COLO668 (cell line): ENCODE measurements around the gene PRMT6.
"Not testable (repeated sequence)": the region's sequence is repeated elsewhere in the genome, so short reads cannot be mapped to it uniquely, and the experiment has no call there.

Source experiments
- DNase-seq: peaks from one replicate; lab custom pipeline; 2025; ENCODE audit not compliant: unreplicated experiment; lab: John Stamatoyannopoulos, UW

Gene PRMT6

DNA sequence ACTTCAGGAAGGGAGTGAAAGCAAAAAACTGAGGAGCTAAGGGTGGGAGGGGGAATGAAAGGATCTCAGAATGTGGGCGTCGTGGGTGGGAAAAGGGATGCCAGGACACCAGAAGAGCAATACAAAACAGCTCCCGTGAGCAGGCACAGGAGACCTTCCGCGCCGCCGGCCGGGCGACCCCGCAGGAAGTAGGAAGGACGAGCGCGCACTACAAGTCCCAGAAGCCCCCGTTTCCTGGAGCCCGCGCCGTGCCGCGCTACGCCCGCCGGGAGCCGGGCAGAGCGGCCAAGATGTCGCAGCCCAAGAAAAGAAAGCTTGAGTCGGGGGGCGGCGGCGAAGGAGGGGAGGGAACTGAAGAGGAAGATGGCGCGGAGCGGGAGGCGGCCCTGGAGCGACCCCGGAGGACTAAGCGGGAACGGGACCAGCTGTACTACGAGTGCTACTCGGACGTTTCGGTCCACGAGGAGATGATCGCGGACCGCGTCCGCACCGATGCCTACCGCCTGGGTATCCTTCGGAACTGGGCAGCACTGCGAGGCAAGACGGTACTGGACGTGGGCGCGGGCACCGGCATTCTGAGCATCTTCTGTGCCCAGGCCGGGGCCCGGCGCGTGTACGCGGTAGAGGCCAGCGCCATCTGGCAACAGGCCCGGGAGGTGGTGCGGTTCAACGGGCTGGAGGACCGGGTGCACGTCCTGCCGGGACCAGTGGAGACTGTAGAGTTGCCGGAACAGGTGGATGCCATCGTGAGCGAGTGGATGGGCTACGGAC is at the start of gene PRMT6:
PRMT6 (plus strand) TSS at position 249 of the 771 bp plus-strand sequence; CDS start at position 291, 42 bp downstream.
- peak; percentile 92 for DNase-seq

DNA sequence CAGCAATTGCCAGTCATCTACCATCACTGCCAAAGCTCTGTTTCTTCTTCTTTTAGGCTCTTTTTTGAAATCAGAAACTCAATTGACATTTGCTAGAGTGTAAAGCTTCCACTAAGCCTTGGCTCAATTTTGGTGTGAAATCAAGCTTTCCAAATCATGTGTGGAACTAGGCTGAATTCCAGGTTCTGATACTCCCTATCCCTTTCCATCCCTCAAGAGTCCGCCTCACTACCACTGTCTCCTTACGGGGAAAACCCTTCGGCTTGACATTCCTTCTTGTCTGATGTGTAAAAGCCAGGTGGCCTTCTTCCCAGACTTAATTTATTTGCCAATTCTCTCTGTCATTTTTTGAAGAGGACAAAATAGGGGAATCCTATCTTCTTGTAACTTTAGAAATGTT is 47.2 kb upstream of the PRMT6 start:
- DNase-seq = no peak

DNA sequence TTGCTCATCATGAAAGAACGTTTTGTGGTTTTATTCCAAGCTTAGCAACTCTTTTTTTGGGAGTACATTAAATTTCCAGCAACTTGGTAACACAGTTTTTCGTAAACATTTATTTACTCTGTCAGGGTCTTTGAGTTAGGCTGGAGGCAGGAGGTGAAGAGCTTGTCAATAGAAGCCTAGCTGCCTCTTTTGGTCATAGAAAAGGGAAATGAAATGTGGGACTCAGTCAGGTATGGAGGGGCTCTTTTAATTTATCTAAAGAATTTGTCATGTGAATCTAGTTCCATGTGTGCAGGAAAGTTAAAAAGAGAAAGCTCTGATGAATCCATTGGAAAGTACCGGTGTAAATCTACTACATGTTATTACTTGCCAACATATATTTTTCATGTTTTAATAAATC is 45.9 kb upstream of the PRMT6 start:
- no peak for DNase-seq

DNA sequence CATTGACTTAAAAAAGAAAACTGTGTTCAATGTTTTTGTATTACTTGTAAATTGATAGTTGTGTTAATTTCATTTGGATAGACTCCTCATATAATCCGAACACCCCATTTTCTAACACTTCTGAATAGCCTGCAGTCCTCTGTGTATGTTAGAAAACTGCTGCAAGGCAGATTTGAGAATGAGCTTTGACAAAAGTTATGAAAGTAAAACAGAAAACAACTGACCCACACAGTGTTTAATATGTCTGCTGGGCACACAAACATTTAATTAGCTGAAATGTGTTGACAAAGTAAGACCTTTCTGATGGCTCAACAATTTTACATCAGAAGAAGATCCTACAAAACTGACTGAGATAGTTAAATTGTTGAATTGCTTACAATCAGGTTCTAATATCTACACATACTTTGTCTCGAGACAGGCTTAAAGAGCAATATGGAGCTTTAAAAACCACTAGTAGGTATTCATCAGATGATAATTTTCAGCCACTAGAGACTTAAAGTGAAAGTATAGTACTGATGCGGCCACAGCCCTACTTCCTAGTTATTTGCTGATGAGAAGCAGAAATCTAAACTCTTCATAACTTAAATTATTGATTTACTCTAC is 40.0 kb upstream of the PRMT6 start:
- DNase-seq = no peak

DNA sequence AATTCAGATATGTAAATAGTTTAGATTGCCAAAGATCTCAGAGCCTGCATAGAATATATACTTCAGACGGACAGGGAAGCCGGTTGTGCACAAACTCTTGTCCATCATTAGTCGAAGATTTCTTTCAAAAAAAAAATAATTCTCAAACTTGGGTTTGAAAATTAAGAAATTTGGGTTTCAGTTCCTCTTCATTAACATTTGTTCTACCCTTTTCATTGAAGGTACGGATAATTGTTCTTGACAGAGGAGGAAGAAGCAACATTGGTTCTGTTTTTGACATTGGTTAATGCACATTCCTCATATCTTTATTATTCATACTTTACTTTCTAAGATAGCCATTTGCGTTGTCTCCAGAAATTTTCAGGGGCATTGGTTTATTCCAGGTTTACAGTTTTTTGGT is 38.0 kb upstream of the PRMT6 start:
- no peak for DNase-seq

DNA sequence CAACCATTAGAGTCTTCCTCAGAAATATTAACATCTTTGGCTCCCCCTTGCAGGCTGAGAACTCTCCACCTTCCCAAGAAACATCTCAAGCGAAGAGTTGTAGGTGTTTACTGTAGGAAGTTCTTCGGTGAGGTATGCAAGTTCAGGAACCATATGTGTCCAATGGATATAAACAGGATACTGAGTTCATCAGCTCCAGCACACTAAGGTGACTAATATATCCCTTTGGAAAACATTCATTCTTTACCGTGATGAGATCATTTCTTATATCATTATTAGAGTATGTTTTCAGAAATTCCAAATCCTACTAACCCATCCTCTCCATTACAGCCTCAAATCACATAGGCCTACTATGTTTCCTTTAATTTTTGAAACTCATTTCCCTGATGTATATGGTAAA is 37.3 kb upstream of the PRMT6 start:
- DNase-seq = no peak

DNA sequence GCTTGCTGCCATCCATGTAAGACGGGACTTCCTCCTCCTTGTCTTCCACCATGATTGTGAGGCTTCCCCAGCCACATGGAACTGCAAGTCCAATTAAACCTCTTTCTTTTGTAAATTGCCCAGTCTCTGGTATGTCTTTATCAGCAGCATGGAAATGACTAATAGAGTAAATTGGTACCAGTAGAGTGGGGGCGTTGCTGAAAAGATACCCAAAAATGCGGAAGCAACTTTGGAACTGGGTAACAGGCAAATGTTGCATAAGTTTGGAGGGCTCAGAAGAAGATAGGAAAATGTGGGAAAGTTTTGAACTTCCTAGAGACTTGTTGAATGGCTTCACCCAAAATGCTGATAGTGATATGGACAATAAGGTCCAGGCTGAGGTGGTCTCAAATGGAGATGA is 17.6 kb upstream of the PRMT6 start:
- not testable (repeated sequence) for DNase-seq

DNA sequence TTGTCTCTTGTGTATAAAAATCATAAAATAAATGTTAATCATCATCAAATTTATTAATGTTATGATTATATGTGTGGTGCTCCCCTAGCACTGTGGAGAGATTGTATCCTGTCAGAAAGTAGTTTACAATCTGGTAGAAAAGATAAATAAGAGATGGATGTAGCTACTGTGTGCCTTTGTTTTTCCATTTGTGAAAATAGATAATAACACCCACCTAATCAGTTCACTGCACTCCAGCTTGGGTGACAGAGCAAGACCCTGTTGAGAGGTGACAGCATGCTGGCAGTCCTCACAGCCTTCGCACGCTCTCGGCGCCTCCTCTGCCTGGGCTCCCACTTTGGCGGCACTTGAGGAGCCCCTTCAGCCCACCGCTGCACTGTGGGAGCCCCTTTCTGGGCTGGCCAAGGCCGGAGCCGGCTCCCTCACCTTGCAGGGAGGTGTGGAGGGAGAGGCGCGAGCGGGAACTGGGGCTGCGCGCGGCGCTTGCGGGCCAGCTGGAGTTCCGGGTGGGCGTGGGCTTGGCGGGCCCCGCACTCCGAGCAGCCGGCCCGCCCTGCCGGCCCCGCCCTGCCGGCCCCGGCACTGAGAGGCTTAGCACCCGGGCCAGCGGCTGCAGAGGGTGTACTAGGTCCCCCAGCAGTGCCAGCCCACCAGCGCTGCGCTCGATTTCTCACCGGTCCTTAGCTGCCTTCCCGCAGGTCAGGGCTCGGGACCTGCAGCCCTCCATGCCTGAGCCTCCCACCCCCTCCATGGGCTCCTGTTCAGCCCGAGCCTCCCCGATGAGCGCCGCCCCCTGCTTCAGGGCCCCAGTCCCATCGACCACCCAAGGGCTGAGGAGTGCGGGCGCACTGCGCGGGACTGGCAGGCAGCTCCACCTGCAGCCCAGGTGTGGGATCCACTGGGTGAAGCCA is 11.9 kb upstream of the PRMT6 start:
- not testable (repeated sequence) for DNase-seq

DNA sequence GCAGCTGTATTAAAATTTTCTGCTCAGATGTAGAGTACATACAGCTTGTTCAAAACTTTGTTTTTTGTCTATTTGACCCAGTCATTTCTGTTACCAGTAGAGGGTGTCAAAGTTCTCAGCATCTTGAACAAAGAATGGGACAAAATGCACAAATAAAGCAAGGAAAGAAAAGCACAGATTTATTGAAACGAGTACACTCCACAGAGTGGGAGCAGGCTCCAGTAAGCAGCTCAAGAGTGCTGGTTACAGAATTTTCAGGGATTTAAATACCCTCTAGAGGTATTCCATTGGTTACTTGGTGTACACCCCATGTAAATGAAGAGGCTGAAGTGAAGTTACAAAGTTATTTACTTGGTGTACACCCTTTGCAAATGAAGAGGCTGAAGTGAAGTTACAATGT is 8.9 kb upstream of the PRMT6 start:
- no peak for DNase-seq

DNA sequence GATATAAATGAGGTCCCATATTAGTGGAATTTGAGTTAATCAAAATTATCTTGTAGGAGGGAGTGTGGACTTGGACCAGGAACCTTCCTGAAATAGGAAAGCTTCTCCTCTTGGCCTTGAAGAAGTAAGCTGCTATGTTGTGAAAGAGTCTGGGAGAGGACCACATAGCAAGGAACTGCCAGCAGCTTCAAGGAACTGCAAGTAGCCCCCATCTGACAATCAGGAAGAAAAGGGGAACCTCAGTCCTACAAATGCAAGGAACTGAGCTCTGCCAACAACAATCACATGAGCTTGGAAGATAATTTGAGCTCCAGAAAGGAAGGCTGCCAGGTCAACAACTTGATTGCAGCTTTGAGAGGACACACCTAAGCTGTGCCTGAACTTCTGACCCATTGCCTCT is 8.2 kb upstream of the PRMT6 start:
- no peak for DNase-seq

DNA sequence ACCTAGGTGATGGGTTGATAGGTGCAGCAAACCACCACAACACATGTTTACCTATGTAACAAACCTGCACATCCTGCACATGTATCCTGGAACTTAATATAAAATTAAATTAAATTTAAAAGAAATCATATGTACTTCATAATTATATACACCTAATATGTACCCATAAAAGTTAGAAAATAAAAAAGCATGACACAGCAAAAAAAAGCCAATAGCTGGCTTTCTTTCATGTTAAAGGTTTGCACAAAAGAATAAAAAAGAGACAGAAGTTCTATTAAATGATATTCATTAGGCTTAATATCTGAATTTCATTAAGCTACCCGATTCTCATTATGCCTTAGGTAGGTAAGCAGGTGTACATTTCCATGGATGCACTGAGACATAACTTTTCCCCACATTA is 5.2 kb upstream of the PRMT6 start:
- DNase-seq = no peak

DNA sequence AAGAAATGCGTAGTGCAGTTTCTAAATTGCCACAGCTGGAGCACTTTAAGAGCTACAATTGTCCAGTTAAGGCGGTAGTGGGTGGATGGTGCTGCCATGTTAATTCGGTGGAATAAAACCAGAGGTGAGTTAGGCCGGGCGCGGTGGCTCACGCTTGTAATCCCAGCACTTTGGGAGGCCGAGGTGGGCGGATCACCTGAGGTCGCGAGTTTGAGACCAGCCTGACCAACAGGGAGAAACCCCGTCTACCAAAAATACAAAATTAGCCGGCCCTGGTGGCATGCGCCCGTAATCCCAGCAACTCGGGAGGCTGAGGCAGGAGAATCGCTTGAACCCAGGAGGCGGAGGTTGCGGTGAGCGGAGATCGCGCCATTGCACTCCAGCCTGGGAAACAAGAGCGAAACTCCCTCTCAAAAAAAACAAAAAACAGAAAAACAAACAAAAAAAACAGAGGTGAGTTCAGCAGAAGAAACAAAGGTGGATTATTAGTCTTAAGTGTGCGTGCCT is 502 bp upstream of the PRMT6 start:
- DNase-seq = not testable (repeated sequence)

DNA sequence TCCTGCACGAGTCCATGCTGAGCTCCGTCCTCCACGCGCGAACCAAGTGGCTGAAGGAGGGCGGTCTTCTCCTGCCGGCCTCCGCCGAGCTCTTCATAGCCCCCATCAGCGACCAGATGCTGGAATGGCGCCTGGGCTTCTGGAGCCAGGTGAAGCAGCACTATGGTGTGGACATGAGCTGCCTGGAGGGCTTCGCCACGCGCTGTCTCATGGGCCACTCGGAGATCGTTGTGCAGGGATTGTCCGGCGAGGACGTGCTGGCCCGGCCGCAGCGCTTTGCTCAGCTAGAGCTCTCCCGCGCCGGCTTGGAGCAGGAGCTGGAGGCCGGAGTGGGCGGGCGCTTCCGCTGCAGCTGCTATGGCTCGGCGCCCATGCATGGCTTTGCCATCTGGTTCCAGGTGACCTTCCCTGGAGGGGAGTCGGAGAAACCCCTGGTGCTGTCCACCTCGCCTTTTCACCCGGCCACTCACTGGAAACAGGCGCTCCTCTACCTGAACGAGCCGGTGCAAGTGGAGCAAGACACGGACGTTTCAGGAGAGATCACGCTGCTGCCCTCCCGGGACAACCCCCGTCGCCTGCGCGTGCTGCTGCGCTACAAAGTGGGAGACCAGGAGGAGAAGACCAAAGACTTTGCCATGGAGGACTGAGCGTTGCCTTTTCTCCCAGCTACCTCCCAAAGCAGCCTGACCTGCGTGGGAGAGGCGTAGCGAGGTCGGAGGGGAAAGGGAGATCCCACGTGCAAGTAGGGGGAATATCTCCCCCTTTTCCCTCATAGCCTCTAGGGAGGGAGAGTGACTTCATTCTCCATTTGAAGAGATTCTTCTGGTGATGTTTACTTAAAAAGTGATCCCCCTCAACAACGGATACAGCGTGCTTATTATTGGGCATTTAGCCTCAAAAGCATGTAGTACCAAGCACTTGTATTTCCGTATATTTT is 991 bp downstream of the PRMT6 start:
- DNase-seq = peak; percentile 89

DNA sequence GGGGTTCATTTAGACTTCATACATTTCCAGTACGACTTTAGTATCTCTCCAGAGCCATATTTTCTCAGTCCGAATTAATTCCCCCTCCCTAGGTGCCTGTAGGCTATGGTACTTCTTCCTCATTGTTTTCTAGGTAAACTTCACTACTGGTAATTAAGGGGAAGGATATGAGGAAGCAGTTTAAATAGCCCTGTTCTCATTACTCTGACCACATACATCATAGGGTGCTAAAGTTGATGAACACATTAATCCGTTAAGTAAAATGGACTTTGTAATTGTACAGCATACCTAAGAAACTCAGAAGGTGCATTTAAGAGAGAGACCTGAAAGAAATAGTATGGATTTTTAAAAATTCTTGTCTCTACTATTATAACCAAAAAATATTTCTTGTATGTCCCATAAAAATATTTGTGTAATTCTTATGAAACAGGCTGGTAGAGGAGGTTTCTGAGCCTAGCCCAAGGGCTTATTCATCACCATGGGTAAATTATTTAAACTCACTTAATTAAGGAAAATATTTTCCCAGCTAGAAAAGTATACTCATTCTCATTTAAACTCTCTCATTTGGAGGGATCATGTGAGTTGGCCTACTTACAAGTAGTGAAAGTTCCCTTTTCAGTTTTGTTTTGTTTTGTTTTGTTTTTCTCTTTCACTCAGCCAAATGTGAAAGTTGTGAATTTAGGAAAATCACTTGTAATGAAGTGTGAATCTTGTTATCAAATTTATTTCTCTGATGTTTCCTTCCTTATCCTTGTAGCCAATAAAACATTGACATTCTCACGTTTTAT is 2.0 kb downstream of the PRMT6 start:
- no peak for DNase-seq

DNA sequence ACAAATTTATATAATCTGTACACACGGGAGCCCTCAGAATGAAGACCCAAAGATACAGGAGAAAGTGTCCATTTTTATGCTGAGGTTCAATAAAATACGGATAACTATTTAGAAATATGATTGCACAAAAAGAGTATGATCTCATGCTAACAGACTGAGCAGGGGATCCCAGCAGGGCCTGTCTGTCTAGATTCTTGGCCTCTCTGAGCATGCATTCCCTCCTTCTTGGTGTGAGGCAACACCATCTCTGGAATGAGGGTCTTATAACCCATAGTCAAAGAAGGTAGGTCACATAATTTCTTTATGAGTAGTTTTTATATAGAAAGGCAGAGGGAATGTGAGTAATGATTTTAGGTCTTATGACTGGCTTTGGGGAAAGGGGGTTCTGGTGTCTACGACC is 5.4 kb downstream of the PRMT6 start:
- no peak for DNase-seq

DNA sequence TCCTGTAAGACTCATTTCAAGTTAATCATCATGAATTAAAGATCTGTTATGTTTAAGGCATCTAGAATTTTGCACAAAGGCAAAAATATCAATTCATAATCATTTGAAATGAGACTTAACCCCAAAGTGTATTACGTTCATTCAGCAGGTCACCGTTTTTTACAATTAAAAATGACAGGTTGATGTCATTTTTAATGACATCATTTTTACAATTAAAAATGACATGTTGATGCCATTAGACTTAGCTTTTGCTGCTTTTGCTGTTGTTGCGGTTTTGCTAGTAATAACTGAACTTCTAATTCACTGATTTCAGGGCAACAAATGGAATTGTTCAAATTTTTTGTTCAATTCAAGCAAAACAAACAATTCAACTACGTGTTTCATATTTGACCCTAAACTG is 17.0 kb downstream of the PRMT6 start:
- no peak for DNase-seq

DNA sequence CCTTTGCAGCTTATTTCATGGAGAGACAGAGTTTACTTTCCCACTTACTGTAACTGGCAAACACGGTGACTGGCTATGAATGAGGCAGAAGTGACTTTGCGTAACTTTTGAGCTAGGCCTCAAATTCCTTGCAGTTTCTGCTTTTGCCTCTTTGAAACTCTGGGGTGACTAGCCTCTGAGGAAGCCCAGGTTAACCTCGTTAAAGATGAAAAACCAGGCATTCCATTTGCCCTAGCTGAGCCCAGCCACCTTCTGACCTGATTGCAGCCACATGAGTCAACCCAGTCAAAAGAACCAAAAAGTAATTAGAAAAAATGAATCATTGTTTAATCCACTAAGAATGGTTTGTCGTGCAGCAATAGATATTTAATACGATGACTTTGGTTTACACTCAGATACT is 20.4 kb downstream of the PRMT6 start:
- no peak for DNase-seq

DNA sequence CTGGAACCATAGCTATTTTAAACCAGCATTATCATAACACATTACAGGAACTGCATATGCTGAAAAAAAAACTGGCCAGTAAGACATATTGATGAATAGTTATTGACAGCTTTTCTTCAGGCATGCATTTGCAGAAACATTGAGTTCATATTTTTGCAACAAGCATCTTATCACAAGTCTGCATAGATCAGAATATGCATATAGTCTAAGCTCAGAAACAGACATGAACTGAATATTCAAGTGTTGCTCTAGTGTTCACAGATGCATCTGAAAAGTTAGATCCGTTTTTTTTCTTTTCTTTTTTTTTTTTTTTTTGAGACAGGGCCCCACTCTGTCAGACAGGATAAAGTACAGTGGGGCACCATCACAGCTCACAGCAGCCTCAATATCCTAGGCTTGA is 22.8 kb downstream of the PRMT6 start:
- DNase-seq = no peak

DNA sequence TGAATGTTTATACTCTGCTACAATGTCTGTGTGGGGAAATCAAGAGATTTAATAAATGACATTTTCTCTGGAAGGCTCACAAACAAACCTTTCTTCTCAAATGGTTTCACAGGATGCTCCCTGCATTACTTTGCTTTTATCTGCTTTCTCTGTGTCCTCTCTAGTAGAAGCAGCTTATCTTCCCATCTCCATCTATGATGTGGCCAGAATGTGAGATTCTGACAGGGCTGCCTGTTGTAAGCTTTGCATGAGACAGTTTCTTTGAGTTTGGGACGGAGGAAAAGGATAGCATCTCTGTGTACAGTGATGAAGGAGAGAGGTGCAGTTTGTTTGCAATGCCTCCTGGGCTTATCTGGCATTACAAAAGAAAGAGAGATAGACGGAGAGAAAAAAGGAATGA is 24.6 kb downstream of the PRMT6 start:
- no peak for DNase-seq

DNA sequence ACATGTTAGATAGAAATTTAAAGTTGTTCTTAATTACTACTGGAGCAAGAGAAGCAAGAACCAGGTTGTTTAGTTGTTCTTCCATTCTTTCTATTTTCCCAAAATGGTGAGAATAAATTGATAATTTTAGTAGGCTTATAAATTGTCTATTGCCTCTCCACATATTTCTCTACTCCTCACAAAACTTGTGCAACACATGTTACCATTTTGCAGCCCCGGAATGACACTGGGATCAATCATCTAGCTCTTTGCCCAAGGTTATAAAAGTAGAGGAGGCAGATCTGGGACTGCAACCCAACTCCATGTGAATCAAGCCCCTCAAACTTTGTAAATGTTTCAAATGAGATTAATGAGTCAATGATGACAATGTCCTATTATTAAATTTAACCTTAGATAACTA is 34.9 kb downstream of the PRMT6 start:
- no peak for DNase-seq
